Hematopoietic multipotent progenitor cell treated with erythropoietin and hydrocortisone succinate and interleukin-3 and kit ligand, for 6 days (in vitro differentiated cells): Measurements from ENCODE around the gene VASN.
A peak's percentile ranks its signal among the peaks of the same experiment; 100 is the strongest.
"Not testable (repeated sequence)": the region's sequence is repeated elsewhere in the genome, so short reads cannot be mapped to it uniquely, and the experiment has no call there.

Experiments used
- DNase-seq: peaks from one replicate; pipeline ENCODE4 v3.0.0-alpha.2; 2015

VASN gene

GRCh38 chr16:4386451-4386805 is 14.8 kb downstream of the VASN start:
- DNase-seq: no peak

DNA sequence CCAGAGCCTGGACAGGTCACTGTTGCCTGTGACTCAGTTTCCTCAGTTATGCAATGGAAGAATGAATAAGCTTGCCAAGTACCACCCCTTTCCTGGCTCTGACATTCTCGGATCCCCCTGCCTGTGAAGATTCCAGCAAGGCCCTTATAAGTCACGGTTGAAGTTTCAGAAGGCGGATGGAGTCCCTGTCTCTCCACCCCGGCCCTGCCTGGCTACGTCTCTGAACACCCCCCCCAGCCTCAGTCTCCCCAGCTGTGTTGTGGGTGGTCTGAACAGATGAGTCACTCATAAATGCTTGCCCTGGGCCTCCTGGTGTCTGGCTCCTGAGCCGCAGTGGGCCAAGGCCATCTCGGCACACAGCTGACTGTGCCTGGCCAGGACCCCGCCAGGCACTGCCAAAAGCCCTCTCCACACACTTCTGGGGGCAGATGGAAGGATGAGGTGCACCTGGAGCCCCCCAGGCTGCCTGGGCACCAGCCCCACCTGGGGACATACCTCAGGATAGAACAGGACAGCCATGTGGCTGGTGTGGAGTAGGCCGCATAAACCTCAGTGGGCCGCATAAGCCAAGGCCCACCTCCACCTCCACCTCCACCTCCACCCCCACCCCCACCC is 15.4 kb downstream of the VASN start:
- no peak for DNase-seq

GRCh38 chr16:4387781-4388180 is 16.1 kb downstream of the VASN start:
- no peak for DNase-seq

- DNase-seq: no peak
Measured at GRCh38 chr16:4388271-4389021, 16.8 kb downstream of the VASN start.

GRCh38 chr16:4389051-4389955 is 17.7 kb downstream of the VASN start:
- DNase-seq: no peak

DNA sequence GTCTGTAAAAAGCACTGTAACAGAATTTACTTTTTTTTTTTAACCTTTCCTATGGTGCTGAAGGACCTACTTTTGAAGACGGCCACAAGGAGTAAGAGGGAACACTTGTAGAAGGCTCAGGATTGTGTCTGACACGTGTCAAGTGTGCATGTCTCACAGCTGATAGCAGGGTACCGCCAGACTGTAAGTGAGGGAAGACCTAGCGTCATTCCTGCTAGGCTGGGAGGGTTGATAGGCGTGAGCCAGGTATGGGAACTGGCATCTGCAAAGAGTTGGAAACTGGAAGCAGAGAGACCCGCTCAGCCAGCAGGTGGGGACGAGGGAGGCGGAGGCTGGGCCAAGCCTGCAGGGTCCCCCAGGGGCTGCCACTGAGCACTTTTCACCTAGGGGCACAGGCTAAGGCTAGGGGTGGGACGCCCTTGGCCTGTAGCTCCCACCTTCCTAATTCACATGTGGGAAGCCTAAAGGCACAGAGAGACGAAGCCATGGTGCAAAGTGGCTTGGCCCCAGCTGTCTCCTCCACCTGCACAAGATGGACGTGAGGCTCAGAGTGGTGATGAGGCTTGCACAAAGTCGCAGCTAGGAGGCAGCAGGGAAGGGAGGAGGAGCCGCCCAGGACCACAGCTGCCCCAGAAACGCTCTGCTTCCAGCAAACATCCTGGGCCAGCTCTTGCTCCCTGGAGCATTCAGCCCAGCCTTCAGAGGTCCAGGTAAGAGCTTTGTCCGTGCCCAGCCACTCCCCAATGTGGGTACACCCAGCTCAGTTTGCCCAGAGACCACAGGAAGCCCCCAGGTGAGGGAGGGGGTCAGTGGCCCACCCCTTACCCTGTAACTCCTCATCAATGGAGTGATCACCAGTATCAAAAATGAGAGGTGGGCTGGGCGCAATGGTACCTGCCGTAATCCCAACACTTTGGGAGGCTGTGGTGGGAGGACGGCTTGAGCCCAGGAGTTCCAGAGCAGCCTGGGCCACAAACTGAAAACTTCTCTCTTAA is 18.9 kb downstream of the VASN start:
- DNase-seq: no peak

GRCh38 chr16:4391631-4392381 is 20.2 kb downstream of the VASN start:
- DNase-seq: no peak

DNA sequence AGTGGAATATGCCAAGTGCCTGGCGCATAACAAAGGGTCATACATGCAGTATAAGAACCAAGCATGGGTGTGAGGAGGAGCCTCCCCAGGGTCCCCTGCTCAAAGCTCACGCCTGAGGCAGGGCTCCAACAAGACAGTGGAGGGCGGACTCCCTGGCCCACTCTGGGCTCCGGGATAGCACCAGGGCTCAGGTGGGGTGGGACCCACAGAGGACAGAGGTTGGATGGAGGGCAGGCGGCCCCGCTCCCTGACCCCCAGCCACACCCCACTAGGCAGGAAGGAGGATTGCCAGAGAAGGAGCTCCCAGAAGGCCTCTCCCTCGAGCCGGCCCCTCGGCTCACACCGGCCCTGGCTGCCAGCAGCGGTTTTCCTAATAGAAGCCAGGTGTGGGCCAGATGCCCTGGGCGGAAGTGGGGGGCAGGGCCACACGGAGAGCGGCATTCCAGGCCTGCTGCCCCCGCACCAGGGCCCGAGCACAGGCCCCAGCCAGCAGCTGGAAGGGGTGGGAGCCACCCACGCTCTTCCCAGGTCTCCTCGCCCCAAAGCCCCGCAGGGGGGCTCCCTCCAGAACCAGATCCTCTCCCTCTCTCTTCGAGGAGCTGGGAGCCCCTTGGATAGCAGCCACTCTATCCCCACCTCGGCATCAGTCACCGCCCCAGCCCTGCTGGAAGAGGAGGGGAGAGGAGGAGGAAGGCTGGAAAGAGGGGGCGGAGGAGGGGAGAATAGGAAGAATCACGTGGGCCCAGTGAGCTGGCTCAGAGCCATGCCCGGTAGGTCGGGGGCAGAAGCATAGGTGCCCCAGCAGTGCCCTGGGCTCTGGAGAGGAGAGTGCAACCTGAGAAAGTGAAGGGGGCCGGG is 21.0 kb downstream of the VASN start:
- no peak for DNase-seq

DNA sequence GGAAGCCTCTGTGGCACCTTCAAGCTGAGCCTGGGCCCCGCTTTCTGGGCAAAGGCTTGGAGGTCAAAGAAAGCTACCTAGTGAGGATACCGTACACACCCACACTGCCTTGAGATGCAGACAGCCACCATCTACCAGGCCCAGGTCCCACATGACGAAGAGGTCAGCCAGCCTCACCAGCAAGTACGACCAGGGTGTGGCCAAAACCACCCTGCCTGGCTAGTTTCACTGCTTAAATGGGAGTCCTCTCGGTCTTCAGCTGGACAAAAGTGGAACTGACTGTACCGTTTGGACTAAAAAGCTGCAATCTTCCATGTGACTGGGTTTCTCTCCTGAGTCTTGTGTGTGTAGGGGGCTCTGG is 21.6 kb downstream of the VASN start:
- no peak for DNase-seq

DNA sequence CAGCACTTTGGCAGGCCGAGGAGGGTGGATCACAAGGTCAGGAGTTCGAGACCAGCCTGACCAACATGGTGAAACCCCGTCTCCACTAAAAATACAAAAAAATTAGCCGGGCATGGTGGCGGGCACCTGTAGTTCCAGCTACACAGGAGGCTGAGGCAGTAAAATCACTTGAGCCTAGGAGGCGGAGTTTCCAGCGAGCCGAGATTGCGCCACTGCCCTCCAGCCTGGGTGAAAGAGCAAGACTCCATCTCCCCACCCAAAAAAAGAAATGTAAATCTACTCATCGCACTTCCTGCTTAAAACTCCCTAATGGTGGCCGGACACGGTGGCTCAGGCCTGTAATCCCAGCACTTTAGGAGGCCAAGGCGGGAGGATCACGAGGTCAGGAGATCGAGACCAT is 22.2 kb downstream of the VASN start:
- DNase-seq: not testable (repeated sequence)

- no peak for DNase-seq
Measured at GRCh38 chr16:4395055-4395726, 23.5 kb downstream of the VASN start.

DNA sequence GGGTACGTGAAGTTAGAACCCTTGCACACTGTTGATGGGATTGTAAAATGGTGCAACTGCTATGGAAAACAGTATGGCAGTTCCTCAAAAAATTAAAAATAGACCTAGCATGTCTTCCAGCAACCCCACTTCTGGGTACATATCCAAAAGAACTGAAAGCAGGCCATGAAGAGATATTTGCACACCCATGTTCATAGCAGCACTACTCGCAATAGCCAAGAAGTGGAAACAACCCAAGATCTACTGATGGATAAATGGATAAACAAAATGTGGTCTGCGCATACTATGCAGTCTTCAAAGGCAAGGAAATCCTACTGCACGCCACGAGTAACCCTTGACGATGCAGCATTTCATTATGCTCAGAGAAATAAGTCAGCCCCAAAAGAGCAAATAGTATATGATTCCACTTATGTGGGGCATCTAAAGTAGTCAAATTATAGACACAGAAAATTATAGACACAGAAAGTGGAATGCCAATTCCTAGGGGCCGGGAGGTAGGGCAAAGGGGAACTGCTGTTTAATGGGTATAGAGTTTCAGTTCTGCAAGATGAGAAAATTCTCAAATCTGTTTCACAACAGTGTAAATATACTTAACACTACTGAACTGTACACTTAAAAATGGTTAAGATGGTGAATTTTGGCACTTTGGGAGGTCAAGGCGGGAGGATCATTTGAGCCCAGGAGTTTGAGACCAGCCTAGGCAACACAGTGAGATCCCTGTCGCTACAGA is 27.5 kb downstream of the VASN start:
- no peak for DNase-seq

DNA sequence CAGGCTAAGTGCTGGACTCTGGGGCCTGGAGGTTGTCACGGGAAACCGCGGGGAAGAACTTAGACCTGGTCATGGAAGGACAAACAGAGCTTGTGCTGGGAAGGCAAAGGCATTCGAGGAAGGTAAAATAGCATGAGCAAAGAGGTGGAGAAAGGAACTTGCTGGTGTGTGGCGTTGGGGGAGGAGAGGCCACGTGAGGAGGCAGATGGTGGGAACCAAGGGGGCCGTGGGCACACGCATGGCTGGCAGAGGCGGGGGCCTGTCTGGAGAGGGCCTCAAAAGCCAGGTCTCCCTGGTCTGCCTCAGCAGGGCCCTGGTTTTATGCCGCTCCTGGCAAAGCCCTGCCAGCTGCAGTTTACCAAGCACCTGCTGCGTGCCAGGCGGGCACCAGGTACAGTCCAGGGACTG is 29.4 kb downstream of the VASN start:
- no peak for DNase-seq

- DNase-seq: no peak
Measured at GRCh38 chr16:4401510-4401909, 29.9 kb downstream of the VASN start.

DNA sequence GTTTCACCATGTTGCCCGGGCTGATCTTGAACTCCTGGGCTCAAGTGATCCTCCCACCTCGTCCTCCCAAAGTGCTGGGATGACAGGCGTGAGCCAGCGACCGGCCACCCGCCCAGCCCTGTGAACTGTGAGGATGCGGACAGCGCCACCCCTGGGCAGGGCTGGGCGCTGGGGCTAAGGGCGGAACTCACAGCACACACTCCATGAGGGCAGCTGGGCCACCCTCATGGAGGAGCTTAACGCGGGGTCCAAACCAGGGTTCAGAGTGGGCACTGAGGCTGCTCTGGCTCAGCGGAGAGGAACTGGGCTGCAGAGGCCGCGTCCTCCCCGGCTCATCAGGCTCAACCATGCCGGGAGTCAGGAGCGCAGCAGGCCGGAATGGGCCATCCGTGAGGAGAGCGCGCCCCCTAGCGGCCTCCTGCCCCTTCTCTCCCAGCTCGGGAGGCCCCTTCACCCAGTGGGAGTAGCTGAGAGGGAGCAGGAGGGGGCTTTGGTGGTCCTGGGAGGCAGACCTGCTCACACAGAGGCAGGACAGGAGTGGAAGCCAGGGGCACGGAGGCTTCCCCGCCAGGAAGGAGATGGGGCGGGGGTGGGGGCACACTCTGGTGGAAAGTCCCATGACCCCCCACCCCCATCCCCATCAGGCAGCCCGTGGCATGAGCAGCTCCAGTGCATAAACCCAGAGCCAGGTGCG is 30.9 kb downstream of the VASN start:
- peak; percentile 85 for DNase-seq

DNA sequence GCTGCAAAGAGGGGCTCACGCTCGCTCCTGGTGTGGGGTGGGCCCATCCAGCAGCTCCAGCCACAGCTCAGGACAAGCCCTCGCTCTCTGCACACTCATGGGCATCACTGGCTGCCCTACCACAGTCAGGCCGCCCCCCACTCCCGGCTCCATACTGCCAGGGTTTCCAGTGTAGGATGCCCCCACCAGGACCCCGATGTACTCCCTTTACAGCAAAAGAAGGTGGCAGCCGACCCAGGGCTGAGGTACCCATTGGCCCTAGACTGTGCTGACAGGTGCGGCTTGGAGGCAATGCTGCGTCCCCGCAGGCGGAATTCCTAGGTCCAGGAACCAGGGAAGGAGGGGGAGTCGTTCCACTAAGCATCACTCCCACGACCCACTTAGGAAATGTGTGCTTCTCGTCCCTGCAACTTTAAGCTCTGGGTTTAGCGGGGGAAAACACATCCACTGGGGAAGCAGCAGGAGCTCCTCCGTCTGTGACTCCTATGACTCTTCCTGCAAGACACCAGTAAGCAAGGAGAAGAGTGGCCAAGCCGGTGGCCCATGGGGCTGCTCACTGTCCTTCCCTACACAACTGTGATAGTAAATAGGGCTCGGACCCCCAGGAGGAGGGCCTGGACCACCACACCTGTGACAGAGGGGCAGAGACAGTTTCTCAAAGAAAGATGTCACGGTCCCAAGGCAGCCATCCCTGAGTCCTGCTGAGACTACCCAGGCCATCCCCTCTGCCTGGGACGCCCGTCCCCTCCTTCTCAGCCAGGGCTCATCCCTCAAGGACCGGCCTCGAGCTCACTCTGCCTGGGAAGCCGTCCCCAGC is 31.7 kb downstream of the VASN start:
- no peak for DNase-seq

DNA sequence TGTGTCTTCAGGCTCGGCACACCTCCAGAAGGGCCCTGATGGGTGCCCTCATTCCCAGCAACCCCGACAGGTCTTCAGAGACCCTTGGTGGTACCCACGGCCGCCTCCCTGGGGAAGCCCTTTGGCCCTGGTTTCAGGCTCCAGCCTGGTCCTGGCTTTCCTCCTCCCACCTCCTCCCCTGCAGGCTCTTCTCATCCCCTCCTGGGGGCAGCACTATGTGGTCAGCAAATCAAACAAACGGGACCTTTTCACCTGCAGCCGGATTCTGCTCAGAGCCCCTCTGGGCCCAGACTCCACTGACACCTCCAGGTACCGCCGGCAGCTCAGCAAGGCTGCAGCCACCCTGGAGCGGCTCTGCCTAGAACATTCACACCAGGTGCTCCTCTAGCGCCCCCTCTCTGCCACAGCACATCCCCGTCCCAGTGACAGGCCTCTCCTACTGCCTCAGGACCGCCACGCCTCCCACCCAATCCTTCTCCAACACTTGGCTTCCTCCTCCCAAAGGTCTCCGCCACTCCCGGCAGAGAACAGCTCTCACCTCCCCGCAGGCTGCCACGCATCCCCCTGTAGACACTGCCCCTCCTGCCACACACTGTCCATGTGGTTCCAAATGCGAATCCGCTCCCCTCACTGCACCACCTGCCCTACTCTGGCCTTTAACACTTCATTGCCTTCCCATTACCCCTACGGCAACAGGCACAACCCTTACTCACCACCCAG is 32.8 kb downstream of the VASN start:
- peak; percentile 70 for DNase-seq
